Activated gamma-delta T cell (primary cell): ENCODE measurements around the gene KLHL17.
A peak's percentile ranks its signal among the peaks of the same experiment; 100 is the strongest.

ENCODE experiments used
- DNase-seq: peaks from one replicate; lab custom pipeline; 2025; lab: John Stamatoyannopoulos, UW

KLHL17 gene

GRCh38 chr1:952201-952600 is 8.2 kb upstream of the KLHL17 start:
- DNase-seq, result no peak

DNA sequence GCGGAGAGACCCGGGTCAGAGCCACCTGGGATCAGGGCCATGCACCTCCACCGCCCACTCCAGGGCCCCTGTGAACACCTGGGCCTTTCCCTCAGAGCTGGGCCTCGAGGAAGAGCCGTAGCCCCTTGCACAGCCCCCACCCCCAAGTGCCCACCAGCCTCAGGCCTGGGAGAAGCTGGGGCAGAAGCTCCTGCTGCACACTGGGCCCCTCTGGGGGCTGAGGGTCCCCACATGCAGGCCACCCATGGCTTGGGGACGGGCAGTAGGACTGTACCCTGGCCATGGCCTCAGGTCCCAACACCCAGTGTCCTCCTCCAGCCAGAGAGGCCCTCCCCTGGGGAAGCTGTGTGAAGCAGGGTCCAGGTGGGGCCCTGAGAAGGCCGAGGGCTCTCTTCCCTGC is 7.8 kb upstream of the KLHL17 start:
- DNase-seq, result no peak

- no peak for DNase-seq
Observed at GRCh38 chr1:953524-954320, 6.7 kb upstream of the KLHL17 start.

- no peak for DNase-seq
Observed at GRCh38 chr1:954927-955326, 5.5 kb upstream of the KLHL17 start.

DNA sequence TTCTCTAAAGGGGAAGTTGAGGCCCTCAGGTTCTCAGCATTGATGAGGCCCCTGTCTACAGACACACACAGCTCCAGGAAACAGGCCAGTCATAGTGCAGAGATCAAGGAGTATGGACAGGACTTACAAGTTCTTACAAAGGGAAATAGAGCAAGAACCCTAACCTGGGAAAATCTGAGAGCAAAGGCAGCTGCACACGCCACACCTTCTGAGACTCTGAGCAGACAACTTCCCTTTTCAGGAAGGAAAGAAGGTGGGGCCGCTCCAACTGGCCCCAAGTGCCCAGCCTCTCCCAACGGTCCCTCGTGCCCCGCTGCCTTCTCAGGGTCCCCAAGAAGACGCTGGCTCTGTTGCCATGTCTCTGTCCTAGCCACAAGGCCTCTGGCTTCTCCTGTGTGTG is 4.9 kb upstream of the KLHL17 start:
- DNase-seq, result no peak

GRCh38 chr1:956636-957035 is 3.7 kb upstream of the KLHL17 start:
- no peak for DNase-seq

DNA sequence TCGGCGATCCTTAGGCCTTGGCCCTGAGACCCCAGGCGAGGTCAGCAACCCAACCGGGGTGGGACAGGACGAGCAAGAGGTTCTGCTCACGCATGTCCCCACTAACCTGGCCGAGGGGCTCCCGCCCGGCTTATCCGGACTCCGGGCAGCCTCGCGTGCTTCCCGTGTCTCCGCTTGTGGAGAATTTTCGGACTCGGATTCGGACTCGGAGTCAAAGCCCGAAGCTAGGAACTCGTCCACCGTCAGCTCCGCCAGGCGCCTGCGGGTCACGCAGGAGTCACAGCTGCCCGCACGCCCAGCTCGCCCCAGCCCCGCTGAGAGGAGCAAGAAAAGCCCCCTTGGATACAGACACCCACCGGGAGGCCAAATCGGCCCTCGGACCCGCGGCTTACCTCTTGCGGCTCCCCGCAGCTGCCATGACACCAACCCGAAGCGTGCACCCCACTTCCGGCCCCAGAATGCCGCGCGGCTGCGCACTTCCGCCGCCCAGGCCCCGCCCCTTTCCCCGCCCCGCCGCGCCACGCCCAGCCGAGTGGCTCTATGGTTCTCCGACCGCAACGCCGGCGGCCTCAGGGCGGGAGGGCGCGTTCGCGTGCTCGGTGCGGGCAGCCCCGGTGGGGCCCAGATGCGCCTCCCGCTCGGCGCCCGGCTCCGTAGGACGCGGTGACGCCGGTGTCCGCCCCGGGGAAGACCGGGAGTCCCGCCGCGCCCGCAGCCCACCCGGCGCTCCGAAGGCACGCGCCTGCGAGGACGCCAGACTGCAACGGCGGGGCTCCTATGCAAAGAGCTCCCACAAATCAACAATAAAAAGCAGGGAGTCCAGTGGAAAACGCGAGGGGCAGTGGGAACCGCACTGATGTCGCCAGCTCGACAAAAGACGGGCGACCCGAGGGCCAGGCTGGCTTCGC is 1.3 kb upstream of the KLHL17 start, which contains the start of gene NOC2L:
Gene NOC2L (minus strand): TSS at position 434 of the 908 bp plus-strand sequence. CDS start 16 bp downstream, at position 418.
- peak; percentile 92 for DNase-seq

DNA sequence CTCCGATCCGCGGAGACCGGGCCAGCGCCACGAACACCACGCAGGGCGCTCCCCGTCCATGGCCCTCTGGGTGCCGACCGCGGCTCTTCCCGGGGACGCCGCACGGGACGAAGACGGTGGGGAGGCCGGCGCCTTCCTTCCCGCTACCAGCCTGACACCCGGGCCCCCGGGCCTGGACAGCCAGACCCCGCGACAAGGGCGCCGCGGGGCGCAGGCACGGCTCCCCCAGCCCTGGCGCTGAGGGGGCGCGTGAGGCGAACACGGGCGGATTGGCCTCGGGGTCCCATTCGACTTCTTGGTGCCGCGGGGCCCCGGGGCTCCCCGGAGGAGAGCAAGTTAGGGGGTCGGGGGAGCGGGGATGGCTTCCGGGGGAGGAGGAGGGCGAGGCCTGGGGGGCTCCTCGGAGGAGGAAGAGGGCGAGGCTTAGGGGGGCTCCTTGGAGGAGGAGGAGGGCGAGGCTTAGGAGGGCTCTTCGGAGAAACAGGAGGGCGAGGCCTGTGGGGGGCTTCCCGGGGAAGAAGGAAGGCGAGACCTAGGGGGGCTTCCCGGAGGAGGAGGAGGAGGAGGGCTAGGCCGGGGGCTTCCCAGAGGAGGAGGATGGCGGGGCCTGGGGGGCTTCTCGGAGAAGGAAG is 537 bp upstream of the KLHL17 start:
- DNase-seq, result no peak

- no peak for DNase-seq
Observed at GRCh38 chr1:961132-961669, 817 bp downstream of the KLHL17 start.

- DNase-seq, result no peak
Observed at GRCh38 chr1:962381-963300, 2.3 kb downstream of the KLHL17 start.

- no peak for DNase-seq
Observed at GRCh38 chr1:963301-963651, 2.9 kb downstream of the KLHL17 start.

DNA sequence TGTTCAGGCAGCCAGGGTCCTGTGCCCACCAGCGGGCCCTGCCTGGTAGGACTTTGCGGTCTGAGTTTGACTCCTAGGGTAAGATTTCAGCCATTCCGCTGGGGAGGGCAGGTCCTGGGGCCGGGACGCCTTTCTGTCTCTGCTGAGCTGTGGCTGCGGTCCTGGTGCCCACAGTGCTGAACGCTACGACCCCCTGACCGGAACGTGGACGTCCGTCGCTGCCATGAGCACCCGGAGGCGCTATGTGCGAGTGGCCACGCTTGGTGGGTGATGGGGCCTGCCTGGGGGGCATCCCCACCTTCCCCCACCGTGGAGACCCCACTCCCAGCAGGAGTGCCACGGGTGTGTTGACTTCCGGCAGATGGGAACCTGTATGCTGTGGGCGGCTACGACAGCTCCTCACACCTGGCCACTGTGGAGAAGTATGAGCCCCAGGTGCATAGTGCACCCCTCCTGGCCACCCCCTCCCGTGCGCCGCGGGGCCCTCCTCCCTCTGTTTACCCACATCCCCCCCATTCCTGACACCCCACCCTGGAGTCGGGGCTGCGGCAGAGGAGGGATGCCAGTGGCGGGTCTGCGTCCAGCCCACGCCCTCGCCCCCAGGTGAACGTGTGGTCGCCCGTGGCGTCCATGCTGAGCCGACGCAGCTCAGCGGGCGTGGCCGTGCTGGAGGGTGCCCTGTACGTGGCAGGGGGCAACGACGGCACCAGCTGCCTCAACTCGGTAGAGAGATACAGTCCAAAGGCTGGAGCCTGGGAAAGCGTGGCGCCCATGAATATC is 3.6 kb downstream of the KLHL17 start:
- DNase-seq, result no peak

- no peak for DNase-seq
Observed at GRCh38 chr1:964691-965525, 4.5 kb downstream of the KLHL17 start.

DNA sequence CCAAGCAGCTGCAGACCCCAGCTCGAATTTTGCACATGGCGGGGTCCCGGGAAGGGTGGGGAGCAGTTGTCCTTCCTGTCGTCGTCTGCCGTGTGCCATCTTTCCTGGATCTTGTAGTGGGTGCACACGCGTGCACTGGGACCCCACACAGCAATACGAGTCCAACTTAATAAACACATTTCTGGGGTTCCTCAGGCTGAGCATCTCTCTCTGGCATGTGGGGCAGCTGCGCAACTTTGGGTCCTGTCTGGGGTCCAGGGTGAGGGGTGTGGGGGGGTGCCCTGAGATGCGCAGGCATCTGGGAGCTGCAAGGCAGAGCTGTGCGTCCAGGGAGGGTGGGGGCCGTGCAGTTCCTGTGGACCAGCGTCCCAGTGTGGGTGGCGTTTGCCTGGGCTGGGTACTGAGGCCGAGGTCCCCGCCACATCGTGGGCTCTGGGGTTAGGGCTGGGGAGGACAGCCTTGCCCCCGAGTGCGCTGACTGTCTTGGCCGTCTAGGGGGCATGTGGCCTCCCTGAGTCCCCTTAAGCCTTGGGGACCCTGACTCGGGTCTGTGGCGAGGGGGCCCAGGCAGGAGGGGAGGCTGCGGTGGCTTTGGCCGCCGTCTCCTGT is 5.2 kb downstream of the KLHL17 start:
- no peak for DNase-seq

- DNase-seq, result no peak
Observed at GRCh38 chr1:966135-966703, 5.8 kb downstream of the KLHL17 start, which contains the start of gene PLEKHN1. TSS of gene PLEKHN1 (plus strand) at chr1:966482. CDS start at chr1:966532, 50 bp downstream.

DNA sequence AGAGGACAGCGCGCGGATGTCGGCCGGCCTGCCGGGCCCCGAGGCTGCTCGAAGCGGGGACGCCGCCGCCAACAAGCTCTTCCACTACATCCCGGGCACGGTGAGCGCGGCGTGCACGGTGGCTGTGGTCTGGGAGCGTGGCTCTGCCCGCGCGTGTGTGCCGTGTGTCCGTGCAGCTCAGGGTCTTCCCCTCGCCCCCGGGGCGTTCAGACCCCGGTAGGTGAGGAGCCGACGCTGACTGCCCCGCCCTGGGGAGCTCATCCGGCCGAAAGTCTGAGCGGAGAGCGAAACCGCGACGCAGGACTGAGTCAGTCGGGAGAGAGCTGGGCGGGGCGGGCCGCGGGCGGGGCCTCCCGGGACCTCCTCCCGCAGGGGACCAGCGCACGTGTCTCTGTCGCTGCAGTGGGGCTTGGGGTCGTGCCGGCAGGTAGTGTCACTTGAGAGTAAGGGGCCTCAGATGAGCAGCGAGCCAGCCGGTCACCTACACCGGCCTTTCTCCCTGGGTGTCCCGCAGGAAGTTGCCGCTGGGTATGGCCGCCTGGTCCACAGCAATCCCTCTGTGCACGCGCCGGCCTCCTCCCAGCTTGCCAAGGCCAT is 6.4 kb downstream of the KLHL17 start:
- DNase-seq, result peak; percentile 58

- DNase-seq, result no peak
Observed at GRCh38 chr1:967466-968343, 7.3 kb downstream of the KLHL17 start.
